OCI-LY1 (cell line): ENCODE results near the gene TBX10.

ENCODE experiments used
- CTCF ChIP-seq: fragments of 200-600 bp; sonication (generic), shearing (Covaris generic); IDR thresholded peaks from 2 replicates; pipeline ENCODE4 v1.5.1; 2017; ENCODE audit warnings: mild to moderate bottlenecking, antibody characterized with exemption, low read length, moderate library complexity, mixed read lengths
- EZH2 ChIP-seq: fragments of 200-600 bp; sonication (generic), shearing (Covaris generic); IDR thresholded peaks from 2 replicates; pipeline ENCODE4 v1.8.0; 2017; ENCODE audit warnings: borderline replicate concordance, mixed run types, mild to moderate bottlenecking, antibody characterized with exemption, low read length, moderate library complexity, mixed read lengths

- TF ChIP-seq CTCF (no peak), EZH2 (no peak)
Observed at GRCh38 chr11:67648796-67649613, 9.4 kb upstream of the TBX10 start.
